A673 (cell line): ENCODE data around the gene AGMAT. TPM values are rescaled to one million over a fixed set of nuclear protein-coding genes. Genes with fewer than 3 reads are reported as not detected.

Experiments
- BruUV-seq: library from RNA; stranded (reverse); fragments of 400-500 nt; replicated peaks from 2 replicates; lab custom pipeline; 2021; lab: Mats Ljungman, UMichigan
- CTCF ChIA-PET: fragments of 300-600 bp; sonication (Branson Sonifier 250); formaldehyde crosslinking; loops from one replicate; lab custom pipeline; 2022; ENCODE audit warnings: antibody characterized with exemption; lab: Charles Lee
- POLR2A ChIA-PET: fragments of 300-600 bp; sonication (Branson Sonifier 250); formaldehyde crosslinking; loops from one replicate; lab custom pipeline; 2022; ENCODE audit warnings: antibody characterized with exemption; ENCODE audit not compliant: low non-redundant PET; lab: Charles Lee
- DNase-seq: peaks from one replicate; pipeline ENCODE4 v3.0.0-alpha.2; 2015; ENCODE audit warnings: low spot score
- H3K27ac ChIP-seq: fragments of 200-600 bp; sonication (generic); 2 replicates; pipeline ENCODE4 v1.5.1; 2016; ENCODE audit warnings: mixed run types, low read depth, mild to moderate bottlenecking, mixed read lengths, antibody characterized with exemption, low read length; ENCODE audit not compliant: poor library complexity, severe bottlenecking
- H3K27me3 ChIP-seq: fragments of 200-600 bp; sonication (generic); replicated peaks from 2 replicates; pipeline ENCODE4 v1.6.1; 2017; ENCODE audit warnings: mixed run types, low read depth, mild to moderate bottlenecking, mixed read lengths, antibody characterized with exemption, low read length; ENCODE audit not compliant: insufficient read depth, poor library complexity
- H3K36me3 ChIP-seq: fragments of 200-600 bp; sonication (generic); 2 replicates; pipeline ENCODE4 v1.6.1; 2016; ENCODE audit warnings: mixed run types, mild to moderate bottlenecking, mixed read lengths, antibody characterized with exemption, low read length; ENCODE audit not compliant: insufficient read depth, poor library complexity, severe bottlenecking
- H3K4me1 ChIP-seq: fragments of 200-600 bp; sonication (generic); 2 replicates; pipeline ENCODE4 v1.6.1; 2017; ENCODE audit warnings: mixed run types, mild to moderate bottlenecking, mixed read lengths, antibody characterized with exemption, low read length; ENCODE audit not compliant: insufficient read depth, poor library complexity, severe bottlenecking
- H3K4me3 ChIP-seq: fragments of 200-600 bp; sonication (generic); 2 replicates; pipeline ENCODE4 v1.5.1; 2016; ENCODE audit warnings: low read depth, mixed run types, mild to moderate bottlenecking, mixed read lengths, low read length; ENCODE audit not compliant: poor library complexity, severe bottlenecking
- H3K9me3 ChIP-seq: fragments of 200-600 bp; sonication (generic); 2 replicates; pipeline ENCODE4 v1.6.1; 2016; ENCODE audit warnings: mixed run types, low read depth, mild to moderate bottlenecking, mixed read lengths, antibody characterized with exemption, low read length; ENCODE audit not compliant: poor library complexity, severe bottlenecking
- EZH2 ChIP-seq: fragments of 200-600 bp; sonication (generic); IDR thresholded peaks from 2 replicates; pipeline ENCODE4 v1.6.1; 2017; ENCODE audit warnings: borderline replicate concordance, low read depth, mild to moderate bottlenecking, mixed read lengths, antibody characterized with exemption, low read length; ENCODE audit not compliant: poor library complexity, severe bottlenecking
- intact Hi-C: fragments of 100-400 bp; cut with micrococcal nuclease; formaldehyde crosslinking; loops from one replicate; pipeline ENCODE4 v1.10.0; 2022; ENCODE audit not compliant: unreplicated experiment
- total RNA-seq: library from RNA; stranded (reverse); gene quantifications from 2 replicates; pipeline ENCODE4 v1.2.3, GENCODE V29; 2021
- TF ChIP-seq, protein P1 (sequence below): fragments of 300-800, 200-600 bp; sonication (generic); conservative IDR thresholded peaks from 2 replicates; pipeline ENCODE4 v1.5.1; 2017; ENCODE audit warnings: low read depth, mild to moderate bottlenecking, antibody characterized with exemption, low read length, moderate library complexity, mixed read lengths

AGMAT gene
- total RNA-seq, 1 experiment from 2014 or later, result 0.11 TPM

DNA sequence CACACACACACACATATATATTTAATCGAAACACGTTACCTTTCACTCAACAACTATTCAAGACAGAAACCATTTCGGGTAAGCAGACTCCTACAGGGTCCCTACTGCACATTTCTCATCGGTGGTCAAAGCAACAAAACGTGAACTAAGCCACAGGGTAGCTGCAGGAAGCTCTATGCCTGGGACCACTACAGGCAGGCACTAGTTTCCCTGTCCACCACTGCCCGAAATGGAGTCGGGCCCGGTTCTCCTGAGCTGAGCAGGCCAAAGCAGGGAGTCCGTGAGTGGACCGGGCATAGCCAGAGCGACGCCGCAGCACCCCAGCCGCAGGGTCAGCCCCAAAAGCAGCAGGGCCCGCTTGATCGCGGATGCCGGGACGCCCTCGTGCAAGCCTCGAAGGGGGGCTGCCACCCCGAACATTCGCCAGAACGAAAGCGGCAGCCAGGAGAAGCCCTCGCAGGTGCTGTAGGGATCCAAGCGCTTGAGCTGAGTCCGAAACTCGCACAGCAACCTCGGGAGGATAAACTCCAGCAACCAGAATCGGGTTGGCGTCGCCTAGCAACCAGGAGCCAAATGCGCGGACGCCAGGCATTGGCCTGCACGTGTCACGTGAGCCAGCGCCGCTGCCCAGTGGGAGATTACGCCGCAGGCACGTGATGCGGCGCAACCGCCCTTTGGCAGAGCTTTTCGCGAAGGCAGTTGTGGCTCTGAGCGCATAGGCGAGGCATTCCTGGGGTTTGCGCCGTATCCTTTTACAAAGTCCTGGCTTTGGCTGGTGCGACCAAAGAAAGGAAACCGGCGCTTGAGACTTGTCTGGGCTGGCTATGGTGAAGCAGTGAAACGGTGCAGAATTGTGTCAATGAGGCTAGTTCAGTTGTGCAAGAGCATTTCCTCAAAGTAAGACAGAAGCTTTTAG is 18.5 kb upstream of the AGMAT start:
- DNase-seq, result peak; percentile 98
- Histone ChIP-seq H3K9me3 (no peaks in the 10 kb centered on the region), H3K36me3 (no peaks in the 10 kb centered on the region), H3K27me3 (no peaks in the 10 kb centered on the region), H3K4me3 (peak overlapping the region; percentile 61), H3K4me1 (peaks cover 11% of the 10 kb centered on the region), H3K27ac (peak overlapping the region; percentile 25)
- intact Hi-C loops, result no loop called here
- BruUV-seq, result no TSS peak
- CTCF ChIA-PET, result interaction anchor here (0.7 kb wide), 1 partner anchor 9 kb away, joined by 10 read pairs; no protein-coding TSS in a partner anchor
- TF ChIP-seq, protein P1, sequence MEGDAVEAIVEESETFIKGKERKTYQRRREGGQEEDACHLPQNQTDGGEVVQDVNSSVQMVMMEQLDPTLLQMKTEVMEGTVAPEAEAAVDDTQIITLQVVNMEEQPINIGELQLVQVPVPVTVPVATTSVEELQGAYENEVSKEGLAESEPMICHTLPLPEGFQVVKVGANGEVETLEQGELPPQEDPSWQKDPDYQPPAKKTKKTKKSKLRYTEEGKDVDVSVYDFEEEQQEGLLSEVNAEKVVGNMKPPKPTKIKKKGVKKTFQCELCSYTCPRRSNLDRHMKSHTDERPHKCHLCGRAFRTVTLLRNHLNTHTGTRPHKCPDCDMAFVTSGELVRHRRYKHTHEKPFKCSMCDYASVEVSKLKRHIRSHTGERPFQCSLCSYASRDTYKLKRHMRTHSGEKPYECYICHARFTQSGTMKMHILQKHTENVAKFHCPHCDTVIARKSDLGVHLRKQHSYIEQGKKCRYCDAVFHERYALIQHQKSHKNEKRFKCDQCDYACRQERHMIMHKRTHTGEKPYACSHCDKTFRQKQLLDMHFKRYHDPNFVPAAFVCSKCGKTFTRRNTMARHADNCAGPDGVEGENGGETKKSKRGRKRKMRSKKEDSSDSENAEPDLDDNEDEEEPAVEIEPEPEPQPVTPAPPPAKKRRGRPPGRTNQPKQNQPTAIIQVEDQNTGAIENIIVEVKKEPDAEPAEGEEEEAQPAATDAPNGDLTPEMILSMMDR, result no peak
- no peak for TF ChIP-seq EZH2
- POLR2A ChIA-PET, result interaction anchor here (0.5 to 0.6 kb wide), 3 partner anchors 11 to 41 kb away, joined by 5 to 13 read pairs (median 7); no protein-coding TSS in a partner anchor

DNA sequence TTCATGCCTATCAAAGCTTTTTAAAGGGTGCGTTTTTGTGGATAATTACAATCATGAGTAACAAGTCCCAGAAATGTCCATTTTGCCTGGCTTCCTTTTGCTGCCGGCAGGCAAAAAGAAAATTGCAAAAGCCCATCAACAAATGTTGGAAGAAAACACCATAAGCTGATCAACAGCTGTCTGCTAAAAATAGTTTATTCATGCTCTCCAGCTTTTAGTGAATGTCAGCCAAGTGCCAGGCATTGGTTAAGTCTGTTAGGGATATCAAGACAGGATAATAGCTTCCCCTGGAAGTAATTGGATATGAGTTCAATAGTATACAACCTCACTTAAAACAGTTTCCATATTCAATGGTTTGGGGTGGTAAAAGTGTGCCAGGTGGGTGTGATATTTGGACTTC is 13.6 kb upstream of the AGMAT start:
- intact Hi-C loops, result loop anchor here (5.0 kb wide), 1 partner anchor 144 kb away; the partner anchor contains the start of gene TMEM82
- Histone ChIP-seq H3K4me3 (no peak overlapping the region), H3K9me3 (no peaks in the 10 kb centered on the region), H3K4me1 (peaks cover 11% of the 10 kb centered on the region), H3K27me3 (peaks cover 4% of the 10 kb centered on the region), H3K27ac (no peak overlapping the region), H3K36me3 (no peaks in the 10 kb centered on the region)
- ChIA-PET CTCF (no interaction called here), POLR2A (no interaction called here)
- TF ChIP-seq, protein P1, result no peak
- TF ChIP-seq EZH2, result no peak
- no TSS peak for BruUV-seq
- no peak for DNase-seq

DNA sequence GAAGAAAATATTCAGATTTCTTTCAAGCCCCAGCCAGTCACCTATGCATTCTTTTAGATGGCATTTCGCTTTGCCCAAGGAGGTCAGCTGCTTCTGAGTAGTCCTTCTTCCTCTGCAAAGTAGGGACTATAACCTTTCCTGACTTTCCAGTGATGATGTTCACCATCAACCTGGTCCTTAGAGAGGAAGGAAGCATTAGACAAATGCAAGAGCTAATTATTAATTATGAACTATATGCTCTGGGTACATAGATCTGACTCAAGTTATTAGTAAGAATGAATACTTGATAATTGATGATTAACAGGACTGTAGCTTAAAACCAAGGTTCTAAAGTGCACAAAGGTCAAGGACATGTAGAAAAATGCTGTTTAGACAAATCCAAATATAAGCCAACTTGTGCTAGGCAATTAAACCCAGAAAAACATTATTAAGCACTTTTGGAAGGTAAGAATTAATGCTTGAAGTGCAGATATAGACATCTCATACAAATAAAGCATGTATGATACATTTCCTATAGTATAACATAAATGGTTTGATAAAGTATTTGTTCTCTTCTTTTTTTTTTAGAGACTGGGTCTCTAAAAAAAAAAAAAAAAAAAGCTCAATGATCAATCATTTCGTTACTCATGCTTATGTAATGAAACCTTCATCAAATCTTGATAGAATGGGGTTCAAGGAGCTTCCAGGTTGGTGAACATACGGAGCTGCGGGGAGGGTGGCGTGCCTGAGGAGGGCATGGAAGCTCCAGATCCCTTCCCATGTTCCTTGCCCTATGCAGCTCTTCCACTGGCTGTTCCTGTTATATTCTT is 11.2 kb upstream of the AGMAT start:
- H3K4me3 ChIP-seq, result no peak overlapping the region
- intact Hi-C loops, result loop anchor here (5.0 kb wide), 1 partner anchor 146 kb away; the partner anchor contains the start of gene TMEM82
- ChIA-PET CTCF (interaction anchor here (0.6 to 1.1 kb wide), 2 partner anchors 146 to 164 kb away, joined by 5 to 9 read pairs; partner anchors contain the start of gene TMEM82), POLR2A (no interaction called here)
- BruUV-seq, result no TSS peak
- no peak overlapping the region for H3K27ac ChIP-seq
- H3K4me1 ChIP-seq, result peaks cover 8% of the 10 kb centered on the region
- H3K27me3 ChIP-seq, result peaks cover 4% of the 10 kb centered on the region
- H3K36me3 ChIP-seq, result no peaks in the 10 kb centered on the region
- TF ChIP-seq, protein P1, result no peak
- no peak for DNase-seq
- H3K9me3 ChIP-seq, result no peaks in the 10 kb centered on the region
